GM21529 (cell line): ENCODE results near the gene TRIM66.

ENCODE experiments used
- ATAC-seq: cut with Tn5 transposase; IDR thresholded peaks from one replicate; pipeline ENCODE4 v1.9.1; 2021; ENCODE audit not compliant: unreplicated experiment

The TRIM66 gene

DNA sequence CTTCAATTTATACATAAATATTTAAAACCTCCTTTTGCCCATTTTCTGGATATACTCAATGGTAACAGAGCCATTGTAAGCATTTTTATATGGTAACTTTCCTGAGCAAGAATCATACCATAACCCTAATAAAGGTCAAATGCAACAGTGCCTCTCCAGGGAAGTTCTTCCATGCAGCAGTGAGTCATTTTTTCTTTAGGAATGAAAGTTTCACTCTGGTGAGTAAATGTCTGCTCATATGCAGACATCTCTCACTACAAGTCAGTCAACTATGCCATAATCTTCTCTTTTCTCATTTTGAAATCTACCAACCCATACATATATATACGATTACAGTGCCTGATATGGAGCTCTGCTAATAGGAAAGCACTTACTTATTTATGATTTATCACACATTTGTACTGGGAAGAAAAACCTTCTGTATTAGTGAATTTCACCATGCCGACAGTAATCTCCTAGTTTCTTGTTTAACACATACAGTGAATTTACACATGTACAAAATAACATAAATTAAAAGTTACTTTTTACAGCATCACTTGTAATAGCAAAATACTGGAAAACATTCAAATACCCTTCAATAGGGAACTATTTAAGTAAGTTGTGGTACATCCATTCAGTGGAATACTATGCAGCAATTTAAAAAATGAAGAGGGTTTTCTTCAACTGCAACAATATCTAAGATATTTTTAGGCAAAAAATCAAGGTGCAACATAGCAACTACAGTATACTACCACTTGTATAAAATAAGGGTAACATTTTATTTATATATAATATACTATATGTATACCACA is 104.5 kb downstream of the TRIM66 start:
- ATAC-seq = no peak

- no peak for ATAC-seq
These were observed 107.7 kb downstream of the TRIM66 start for GRCh38 chr11:8574798-8575197.

DNA sequence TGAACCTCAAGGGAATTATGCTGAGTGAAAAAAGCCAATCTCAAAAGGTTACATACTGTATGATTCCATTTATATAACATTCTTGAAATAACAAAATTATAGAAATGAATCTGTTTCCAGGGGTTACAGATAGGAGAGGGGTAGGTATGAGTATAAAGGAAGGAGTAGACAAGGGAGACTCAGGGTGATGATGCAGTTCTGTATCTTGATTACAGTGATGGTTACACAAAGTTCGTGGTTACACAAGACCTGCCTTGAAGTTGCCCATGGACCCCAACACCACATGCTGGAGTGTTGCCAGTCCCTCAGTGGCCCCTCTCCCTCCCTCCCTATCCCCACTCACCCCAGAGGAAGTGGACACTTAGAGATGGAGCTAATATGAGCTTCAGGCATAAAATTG is 108.7 kb downstream of the TRIM66 start:
- ATAC-seq = no peak

GRCh38 chr11:8567602-8568198 is 114.8 kb downstream of the TRIM66 start:
- no peak for ATAC-seq

GRCh38 chr11:8566613-8567210 is 115.8 kb downstream of the TRIM66 start:
- no peak for ATAC-seq

GRCh38 chr11:8564526-8564925 is 117.9 kb downstream of the TRIM66 start:
- no peak for ATAC-seq
